ENCODE data around the gene ZBTB16. TPM values are rescaled to one million over a fixed set of nuclear protein-coding genes. Genes with fewer than 3 reads are reported as not detected.

ZBTB16 gene
- total RNA-seq, 4 donors from 2014 or later: 82.7 to 375 (median 189) TPM

GRCh38 chr11:114152162-114152561 lies 92.7 kb downstream of the ZBTB16 start:
- DNase-seq (ENCODE audit: low spot score) (no peak), ATAC-seq (ENCODE audit: low FRiP score) (no peak)
- no peak for TF ChIP-seq CTCF (IDR thresholded peaks at IDR 0.05)

GRCh38 chr11:114152785-114153184 lies 93.3 kb downstream of the ZBTB16 start:
- ATAC-seq (ENCODE audit: low FRiP score): no peak
- no peak for DNase-seq (ENCODE audit: low spot score)
- no peak for TF ChIP-seq CTCF (IDR thresholded peaks at IDR 0.05)

GRCh38 chr11:114153224-114153623 lies 93.7 kb downstream of the ZBTB16 start:
- DNase-seq (ENCODE audit: low spot score): no peak
- TF ChIP-seq CTCF (IDR thresholded peaks at IDR 0.05): no peak
- ATAC-seq (ENCODE audit: low FRiP score): no peak

DNA sequence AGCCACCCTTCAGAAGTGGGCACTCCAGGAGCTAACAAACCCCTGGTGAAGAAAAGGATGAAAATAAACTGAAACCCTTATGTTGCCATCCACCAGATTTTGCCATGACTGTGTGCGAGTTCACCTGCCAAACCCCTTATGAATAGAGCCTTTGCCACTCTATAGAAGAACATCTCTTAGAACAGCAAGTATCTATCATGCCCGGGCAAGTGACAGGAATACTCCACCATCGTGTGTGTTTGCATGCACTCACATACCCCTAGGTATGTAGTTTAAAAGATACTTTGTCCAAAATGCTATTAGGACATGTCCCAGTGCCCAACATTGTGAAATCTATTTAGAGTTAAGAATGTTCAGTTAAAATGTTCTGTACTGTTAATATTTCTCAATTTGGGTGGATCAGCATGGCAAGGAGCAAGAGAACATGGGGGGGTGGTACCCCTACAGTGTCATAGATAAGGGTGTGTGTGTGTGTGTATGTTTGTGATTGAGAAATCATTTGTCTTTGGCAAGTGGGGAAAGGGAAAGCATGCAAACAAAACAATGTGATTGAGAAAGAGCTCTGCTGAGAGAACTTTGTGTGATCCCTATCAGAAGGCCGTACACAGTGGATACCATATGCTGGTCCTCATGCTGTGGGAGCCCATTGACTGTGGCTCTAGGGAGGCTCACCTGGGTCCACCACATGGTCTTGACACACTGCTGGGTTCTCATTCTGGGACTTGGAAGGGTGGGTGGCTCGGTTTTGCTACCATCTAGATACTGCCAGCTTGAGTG lies 94.9 kb downstream of the ZBTB16 start:
- TF ChIP-seq CTCF (IDR thresholded peaks at IDR 0.05): no peak
- no peak for DNase-seq (ENCODE audit: low spot score)
- peak; percentile 82 for ATAC-seq (ENCODE audit: low FRiP score)

DNA sequence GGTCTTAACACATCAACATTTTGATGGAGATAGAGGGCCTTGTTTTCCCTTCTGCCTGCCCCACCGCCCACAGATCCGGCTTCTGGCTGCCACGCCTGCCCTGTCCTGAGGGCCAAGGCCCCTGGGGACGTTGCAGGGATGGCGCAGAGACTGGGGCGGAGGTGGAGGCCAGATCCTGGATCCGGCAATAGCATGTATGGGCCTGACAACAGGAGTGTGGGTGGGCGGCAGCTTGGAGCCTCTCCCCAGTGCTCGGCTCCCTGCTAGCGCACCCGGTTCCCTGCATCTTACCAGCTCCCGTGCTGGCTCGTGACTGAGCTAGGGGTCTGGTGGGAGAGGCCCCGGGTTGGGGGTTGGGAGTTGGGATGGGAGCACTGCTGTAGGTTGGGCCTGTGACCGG lies 95.6 kb downstream of the ZBTB16 start:
- TF ChIP-seq CTCF (IDR thresholded peaks at IDR 0.05): no peak
- DNase-seq (ENCODE audit: low spot score) (no peak), ATAC-seq (ENCODE audit: low FRiP score) (no peak)

DNA sequence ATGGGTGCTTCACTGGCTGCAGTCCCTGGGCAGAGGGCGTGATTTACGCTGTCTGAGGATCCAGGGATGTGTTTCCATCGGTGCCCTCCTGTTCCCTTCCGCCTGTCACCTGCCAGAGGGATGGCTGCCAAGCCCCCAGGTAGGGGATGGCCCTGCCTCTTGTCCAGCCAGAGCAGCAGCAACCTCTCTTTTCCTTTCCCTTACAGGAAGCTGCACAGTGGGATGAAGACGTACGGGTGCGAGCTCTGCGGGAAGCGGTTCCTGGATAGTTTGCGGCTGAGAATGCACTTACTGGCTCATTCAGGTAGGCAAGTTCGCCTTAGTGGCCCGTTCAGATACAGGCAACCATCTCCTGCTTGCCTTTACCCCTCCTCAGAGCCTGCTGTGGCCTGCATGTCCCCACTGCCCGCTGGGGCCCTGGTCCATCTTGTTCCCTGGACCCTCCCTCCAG lies 96.6 kb downstream of the ZBTB16 start:
- TF ChIP-seq CTCF (IDR thresholded peaks at IDR 0.05): no peak
- no peak for DNase-seq (ENCODE audit: low spot score)
- ATAC-seq (ENCODE audit: low FRiP score): no peak

- no peak for DNase-seq (ENCODE audit: low spot score)
- TF ChIP-seq CTCF (IDR thresholded peaks at IDR 0.05): no peak
- no peak for ATAC-seq (ENCODE audit: low FRiP score)
Measured at GRCh38 chr11:114156782-114157181, 97.3 kb downstream of the ZBTB16 start.

Measured in omental fat pad (tissue), 4 donors.